GM12865 (cell line): Measurements from ENCODE around the gene PANK3.

Source experiments
- DNase-seq: peaks from one replicate; pipeline ENCODE4 v3.0.0; 2010; ENCODE audit warnings: low read depth
- H3K4me3 ChIP-seq: 2 replicates; pipeline ENCODE4 v1.5.1; 2011; ENCODE audit warnings: mild to moderate bottlenecking, low read depth, low read length, control low read depth
- CTCF ChIP-seq: IDR thresholded peaks from 2 replicates; pipeline ENCODE4 v1.5.1; 2011; ENCODE audit warnings: low read length, control low read depth, low read depth, inconsistent platforms; ENCODE audit not compliant: insufficient read depth; ENCODE audit errors: missing control alignments

Gene PANK3

GRCh38 chr5:168513861-168514428 is 65.2 kb downstream of the PANK3 start:
- DNase-seq: no peak

GRCh38 chr5:168502563-168503237 is 76.5 kb downstream of the PANK3 start:
- H3K4me3 ChIP-seq: no peak overlapping the region
- no peak for DNase-seq
- TF ChIP-seq CTCF: no peak

More at GRCh38 chr5:168513861-168514428, 65.2 kb downstream of the PANK3 start:
- TF ChIP-seq CTCF: no peak
- H3K4me3 ChIP-seq: no peak overlapping the region
